Effector CD4-positive, alpha-beta T cell (primary cell): ENCODE results near the gene CCL11.

ENCODE experiments used
- DNase-seq: peaks from one replicate; pipeline ENCODE4 v3.0.0-alpha.2; 2020

The CCL11 gene

DNA sequence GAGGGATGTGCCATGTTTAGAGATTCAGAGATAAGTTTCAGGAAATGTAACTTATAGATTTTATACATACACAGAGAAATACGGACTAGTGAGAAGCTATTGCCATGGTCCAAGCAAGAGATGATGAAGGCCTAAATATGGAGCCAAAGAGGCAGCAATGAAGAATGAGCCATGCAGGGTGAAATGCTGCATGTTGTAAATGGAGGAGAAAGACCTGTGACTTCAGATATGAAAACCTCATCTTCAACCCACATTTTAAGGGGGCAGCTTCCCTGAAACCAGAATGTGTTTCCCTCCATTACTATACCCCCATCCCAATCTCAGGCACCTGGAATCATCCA, 27.6 kb upstream of the CCL11 start:
- DNase-seq, result no peak

DNA sequence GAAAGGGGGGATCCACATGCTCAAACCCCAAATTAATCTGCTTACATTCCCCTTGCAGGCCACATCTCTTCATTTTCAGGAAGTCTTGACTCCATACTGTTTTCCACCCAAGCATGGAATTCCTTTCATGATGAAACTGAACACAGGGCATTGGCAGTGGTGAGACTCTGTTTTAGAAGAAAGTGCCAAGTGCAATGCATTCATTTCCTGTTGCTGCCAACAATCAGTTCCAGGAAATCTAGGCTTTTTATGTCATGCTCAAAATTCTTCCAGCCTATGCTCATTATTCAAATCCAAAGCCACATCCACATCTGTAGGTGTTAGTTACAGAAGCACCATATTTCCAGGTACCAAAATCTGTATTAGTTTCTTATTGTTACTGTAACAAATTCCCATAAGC, 26.4 kb upstream of the CCL11 start:
- DNase-seq, result no peak

DNA sequence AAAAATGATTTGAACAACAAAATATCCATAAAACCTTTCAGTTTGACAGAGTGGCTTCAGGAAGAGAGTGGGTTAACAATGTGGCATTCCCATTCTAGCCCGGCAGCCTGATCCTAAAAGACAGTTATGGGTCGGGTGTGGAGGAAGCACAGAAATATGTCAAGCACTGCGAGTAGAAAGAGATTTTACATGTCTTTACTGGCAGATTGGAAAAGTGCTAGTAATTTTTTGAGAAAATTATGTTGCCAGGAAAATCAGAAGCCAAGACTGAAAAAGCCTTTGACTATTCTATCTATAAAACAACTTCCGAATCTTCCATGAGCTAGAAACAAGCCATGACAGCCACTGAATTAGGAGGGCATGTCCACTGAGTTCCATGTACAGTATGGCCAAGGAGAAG, 24.7 kb upstream of the CCL11 start:
- no peak for DNase-seq

DNA sequence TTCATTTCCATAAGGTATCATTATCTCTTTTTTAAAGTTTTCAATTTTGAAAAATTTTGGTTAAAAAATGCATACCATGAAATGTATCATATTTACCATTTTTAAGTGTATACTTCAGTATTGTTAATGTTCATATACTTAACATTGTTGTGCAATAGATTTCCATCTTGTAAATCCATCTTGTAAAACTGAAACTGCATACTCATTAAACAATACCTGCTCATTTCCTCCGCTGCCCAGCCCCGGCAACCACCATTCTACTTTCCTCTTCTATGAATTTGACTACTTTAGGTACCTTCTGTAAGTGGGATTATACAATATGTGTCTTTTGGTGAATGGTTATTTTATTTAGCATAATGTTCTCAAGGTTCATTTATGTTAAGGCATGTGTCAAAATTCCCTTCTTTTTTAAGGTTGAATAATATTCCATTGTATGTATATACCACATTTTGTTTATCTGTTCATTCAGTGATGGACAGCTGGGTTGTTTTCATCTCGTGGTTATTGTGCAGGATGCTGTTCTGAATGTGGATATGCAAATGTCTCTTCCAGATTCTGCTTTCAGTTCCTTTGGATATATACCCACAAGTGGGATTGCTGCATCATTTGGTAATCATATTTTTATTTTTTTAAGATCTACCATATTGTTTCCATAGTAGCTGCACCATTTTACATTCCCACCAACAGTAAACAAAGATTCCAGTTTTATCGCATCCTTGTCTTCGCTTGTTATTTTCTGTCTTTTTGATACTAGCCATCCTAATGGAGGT, 23.8 kb upstream of the CCL11 start:
- no peak for DNase-seq

DNA sequence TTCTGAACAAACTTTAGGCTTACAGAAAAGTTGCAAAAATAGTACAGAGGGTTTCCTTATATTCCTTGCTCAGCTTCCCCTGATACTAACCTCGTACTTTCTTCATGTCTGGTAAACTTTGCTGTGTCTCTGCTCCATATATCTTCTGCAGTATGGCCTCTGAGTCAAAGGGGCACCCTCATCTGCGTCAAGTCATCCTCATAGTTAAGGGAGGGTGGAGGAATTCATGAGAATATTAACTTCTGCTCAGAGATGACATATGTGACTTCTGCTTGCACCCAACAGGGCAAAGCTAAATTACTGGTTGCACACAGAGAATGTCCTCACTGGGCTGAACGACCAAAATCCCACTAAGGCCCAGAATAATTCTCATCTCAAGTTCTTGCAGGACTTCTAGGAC, 19.8 kb upstream of the CCL11 start:
- no peak for DNase-seq

DNA sequence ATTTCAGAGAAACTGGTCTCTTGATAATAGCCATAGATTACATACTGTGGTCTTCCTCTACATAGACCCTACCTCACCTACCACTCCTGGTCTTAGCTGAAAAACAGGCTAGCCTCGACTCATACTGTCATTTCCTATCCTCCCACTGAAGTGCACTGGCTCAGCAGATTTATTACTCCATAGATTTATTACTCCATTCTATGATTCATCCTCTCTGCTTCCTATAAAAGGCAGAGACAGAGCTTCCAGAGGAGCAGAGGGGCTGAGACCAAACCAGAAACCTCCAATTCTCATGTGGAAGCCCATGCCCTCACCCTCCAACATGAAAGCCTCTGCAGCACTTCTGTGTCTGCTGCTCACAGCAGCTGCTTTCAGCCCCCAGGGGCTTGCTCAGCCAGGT, 15.6 kb upstream of the CCL11 start, which contains the start of gene CCL7:
TSS of gene CCL7 (plus strand) at position 253 of the 400 bp plus-strand sequence. CDS start at position 323, 70 bp downstream.
- no peak for DNase-seq

DNA sequence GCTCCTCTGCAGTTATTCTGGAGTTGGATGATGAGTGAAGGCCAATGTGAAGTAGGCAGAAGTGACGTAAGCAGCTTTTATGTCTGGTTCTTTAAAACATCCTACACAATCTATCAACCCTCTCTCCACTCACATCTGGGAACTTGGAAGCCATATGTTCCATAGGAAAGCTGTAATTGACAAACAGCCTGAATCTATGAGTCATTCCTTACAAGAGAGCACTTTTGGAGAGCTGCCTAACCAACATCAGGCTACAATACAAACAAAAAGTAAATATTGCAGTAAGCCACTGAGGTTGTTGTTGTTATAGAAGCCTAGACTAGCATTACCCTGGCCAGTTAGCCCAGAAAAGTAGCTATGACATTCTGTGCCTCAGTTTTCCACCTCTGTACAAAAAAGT, 9.7 kb upstream of the CCL11 start:
- no peak for DNase-seq

DNA sequence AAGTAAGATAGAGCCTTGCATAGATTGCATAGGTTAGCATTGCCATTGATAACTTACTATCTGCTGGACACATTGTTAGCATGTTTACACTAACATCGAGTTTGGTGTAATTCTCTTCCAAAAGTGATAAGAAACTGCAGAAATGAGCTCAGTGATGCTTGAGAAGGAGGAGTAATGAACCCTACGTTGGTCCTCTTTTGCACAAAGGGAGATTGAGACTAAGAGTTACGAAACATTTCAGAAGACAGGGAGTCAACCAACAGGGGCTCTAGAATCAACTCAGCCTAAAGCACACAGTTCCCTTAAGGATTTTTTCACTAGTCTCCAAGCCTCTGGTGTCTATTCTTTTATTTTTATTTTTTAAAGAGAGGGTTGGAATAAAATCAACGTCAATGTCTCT, 8.7 kb upstream of the CCL11 start:
- no peak for DNase-seq

DNA sequence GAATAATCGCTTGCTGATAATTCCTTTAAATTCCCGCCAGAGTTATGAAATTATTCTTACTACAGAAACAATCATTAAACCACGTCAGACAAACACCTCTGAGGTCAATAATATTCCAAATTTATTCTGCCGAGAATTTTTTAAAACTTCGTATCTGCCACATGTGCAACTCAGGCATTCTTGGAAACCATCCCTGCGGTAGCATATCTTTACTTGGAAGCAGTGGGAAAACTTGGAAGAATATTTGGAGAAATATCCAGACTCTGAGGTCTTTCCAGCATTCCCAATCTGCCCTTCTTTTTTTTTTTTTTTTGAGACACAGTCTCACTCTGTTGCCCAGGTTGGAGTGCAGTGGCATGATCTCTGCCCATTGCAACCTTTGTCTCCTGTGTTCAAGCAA, 2.0 kb upstream of the CCL11 start:
- DNase-seq, result no peak

DNA sequence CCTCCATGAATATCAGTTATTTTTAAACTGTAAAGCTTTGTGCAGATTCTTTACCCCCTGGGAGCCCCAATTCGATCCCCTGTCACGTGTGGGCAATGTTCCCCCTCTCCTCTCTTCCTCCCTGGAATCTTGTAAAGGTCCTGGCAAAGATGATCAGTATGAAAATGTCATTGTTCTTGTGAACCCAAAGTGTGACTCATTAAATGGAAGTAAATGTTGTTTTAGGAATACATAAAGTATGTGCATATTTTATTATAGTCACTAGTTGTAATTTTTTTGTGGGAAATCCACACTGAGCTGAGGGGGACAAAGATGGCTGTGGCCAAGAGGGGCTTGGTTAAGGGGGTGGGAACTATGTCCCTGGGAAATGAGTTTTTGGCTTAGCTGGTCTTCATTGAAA, 2.3 kb downstream of the CCL11 start:
- DNase-seq, result no peak

DNA sequence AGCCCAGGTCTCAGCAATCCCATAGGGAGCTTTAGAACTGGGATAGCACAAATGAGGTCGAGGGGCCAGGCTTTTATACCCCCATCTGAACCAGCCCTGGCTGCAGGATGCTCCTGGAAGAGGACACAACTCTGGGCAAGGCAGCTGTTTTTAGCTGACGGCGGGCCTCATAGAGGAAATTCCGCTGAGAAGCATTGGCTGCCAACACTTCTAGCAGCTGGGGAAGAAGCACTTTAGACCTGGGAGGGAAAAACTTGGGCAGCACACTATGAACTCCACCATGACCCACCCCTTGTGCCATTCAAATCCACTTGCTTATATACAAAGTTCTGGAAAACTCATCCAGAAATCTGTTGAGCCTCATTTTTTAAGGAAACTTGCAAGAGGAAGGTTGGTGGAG, 5.0 kb downstream of the CCL11 start:
- no peak for DNase-seq

DNA sequence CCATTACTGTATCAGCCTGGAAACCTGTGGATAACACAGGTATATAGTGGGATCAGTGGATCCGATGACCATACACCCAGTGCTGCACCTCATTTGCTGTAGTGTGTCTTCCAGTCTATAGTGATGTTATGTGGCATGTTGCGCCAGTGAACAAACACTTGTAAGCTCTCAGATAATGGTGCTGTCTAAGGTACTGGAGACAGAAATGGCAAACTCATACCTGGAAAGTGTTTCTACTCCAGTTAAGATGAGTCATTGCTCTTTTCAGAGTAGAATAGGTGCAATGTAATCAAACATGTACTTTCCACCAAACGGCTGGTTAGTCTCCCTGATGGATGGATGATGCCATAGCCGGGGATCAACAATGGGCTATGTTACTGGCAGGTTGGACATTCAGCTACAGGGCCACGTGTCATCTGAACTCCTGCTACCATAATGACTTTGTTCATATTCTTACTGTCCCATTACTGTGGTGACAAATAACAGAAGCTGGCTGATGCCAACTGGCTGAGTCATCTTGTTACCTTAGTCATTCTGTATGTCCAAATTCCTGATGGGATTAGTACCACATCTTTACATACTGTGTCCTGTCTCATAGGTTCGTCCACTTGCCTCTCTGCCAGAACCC, 6.3 kb downstream of the CCL11 start:
- no peak for DNase-seq

DNA sequence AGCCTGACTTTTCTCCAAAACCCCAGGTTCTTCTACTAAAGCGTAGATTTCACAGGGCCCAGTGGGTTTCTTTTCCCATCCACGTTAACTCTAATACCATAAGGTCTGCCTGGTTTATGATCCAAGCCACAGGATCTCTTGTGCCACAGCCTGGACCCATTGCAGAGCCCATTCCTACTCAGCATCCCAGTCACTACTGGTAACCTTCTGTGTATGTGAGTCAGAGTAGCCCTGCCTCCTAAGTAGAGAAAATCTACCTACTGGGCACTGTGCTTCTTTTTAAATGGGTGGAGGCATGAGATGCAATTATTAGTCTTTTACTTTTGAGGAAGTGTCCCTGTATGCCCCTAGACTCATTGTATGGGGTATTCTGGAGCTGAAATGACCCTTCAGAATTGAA, 13.5 kb downstream of the CCL11 start:
- DNase-seq, result no peak

DNA sequence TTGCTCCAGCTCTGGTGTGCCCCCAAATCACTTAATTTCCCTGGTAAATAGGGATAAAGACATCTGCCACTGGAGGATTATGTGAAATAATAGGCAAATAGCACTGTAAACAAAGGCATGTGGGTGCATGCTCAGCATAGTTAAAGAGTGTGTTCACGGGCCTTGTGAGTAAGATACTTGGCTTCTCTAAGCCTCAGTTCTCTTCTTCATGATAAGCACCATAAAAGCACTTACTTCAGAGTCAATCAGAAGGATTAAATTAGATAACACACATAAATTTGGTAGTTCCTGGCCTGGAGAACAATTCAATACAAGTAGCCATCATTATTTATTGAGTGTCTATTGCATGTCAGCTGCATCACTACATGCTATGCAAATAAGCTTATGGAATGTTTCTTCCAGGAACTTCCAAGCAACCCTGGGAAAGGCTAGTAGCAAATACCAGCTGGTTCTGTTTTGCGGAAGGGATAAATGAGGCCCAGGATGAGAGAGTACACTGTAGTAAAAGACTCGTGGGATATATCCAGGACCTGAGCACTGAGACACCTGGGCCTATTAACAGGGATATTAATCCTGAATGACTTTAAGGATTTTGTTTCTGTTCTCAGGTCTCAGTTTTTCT, 14.5 kb downstream of the CCL11 start:
- DNase-seq, result no peak

DNA sequence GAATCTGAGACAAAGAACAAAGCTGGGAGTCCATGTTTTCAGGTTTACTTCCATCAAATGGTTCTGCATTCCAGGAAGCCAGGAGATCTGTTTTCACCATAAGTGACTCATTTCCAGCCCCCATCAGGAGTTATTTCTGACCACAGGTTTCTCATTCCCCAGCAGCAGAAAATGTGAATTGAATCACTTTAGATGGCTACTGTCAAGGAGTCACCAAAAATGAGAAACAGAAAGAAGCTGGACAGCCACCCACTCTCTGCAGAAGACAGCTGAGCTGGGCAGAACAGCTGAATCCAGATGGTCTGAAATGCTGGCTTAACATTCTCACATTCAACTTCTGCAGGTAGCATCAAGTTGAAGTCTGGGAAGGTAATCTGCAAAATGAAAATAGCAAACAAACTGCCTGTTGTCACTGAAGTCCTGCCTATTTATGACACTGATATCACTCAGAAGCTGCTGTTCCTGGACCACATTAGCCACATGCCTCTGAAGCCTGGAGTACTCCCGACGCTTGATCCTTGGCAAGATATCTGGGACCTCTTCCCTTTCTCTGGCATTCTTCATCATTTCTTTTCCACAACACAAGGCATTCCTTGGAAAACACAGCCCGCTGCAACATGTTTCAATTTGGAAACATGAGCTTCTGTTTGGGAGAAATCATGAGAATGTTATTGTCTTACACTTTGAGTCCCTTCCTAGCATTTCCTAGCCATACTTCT, 15.3 kb downstream of the CCL11 start:
- no peak for DNase-seq

DNA sequence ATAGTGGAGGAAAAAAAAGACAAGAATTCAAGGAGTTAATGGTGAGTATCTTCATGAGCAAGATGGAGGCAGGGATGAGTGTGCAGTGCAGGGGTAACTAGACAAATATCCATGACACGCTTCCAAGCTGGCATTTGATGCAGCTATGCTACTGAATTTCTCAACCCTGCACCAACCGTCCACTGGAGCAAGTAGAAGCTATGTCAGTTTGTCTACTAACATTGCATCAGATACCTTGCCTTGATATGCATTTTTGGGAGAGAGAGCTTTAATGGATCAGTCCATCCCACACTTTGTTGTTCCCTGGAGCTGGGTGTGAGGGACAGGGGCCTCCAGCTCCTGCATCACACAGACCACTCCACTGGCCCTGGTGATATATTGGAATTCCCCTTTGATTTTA, 16.4 kb downstream of the CCL11 start:
- DNase-seq, result no peak

DNA sequence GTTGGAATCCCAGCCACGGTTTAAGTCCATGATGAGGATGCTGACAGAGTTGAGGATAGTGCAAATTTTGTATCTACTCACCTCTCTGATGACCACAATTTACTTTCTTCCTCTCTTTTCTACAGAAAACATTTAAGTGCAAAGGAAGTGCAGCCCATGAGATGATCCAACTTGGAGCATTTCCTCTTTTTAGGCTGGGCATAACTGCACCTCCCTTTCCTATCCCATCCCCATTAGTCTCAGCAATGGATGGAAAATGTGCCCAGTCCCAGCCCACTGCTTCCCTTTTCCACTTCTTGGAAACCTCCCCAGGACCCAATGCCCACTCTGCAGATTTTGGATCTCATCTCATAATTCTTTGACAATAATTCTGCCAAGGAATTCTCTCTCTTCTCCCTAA, 17.1 kb downstream of the CCL11 start:
- no peak for DNase-seq

DNA sequence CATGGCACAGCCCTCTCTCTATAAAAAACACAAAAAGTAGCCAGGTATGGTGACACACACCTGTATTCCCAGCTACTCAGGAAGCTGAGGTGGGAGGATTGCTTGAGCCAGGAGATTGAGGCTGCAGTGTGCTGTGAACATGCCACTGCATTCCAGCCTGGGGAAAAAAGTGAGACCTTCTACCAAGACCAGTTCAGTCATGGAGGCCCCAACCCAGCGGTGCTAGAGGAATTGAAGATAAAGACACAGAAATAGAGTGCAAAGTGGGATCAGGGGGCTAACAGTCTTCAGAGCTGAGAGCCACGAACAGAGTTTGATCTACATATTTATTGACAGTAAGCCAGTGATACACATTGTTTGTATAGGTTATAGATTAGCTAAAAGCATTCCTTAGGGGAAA, 18.1 kb downstream of the CCL11 start:
- DNase-seq, result no peak

DNA sequence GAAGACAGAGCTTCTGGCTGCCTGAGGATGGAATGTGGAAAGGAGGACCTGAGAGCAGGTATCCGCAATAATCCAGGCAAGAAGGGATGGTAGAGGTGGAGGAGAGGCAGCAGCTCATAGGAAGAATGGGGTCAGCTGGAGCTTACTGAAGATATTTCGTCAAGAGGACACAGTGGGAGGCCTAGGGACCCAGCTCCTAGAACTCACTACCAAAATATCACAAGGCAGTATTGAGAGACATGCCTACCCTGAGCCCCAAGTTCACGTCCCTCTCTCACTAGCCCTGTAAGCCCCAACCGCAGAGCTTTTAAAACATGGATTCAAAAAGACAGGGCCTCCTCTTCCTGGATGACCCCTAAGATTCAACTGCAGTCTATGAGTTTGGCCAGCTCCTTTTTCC, 19.5 kb downstream of the CCL11 start:
- no peak for DNase-seq

DNA sequence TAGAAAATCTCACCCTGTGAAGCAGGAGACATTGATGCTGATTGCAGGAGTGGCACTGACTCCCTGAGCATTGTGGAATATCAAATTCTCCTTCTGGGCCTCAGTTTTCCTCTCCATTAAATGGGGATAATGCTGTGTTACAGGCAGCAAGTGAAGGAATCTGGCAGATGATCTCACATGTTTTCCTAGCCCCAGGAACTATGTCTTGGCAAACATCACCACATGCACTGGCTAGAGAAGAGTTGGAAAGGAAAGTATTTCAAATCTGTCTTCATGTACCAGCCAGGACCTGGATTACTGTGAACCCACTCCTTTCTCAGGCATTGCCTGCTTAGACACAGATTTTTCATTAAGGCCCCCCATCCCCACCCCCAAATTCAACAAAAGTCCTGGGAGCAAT, 20.1 kb downstream of the CCL11 start:
- DNase-seq, result no peak

DNA sequence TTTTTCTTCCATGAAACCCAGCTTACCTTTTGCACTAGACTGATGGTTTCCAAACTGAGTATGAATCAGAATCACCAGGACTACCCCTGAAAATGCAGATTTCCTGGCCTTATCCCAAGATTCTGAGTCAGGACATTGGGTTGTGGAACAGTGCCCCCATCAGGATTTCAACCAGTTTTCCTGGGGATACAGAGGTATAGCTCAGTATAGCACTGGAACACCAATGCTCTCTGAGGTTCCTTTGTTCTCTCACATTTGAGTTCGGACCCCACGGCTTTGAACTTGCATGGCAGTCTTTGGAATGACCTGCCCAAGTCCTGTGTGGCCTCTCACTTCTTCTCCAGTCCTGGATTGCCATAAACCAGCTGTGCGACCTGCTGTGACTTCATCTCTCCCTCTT, 20.9 kb downstream of the CCL11 start:
- DNase-seq, result no peak

DNA sequence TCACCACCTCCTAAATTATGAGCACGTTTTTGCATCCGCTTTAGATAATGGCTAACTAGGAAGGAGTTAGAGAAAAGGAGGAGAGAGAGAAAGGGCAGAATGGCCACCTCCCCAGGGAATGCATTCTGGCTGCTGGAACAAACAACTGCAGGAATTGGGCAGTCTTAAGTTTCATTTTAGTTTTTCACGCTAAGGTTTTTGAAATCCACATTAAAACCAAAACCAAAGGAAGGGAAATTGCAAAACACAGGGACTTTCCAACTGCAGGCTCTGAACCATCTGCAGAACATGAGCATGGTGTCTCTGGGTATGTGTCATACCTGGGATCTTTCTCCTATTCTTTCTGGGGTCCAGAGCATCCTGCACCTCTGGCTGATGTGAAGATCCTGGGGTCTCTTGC, 21.6 kb downstream of the CCL11 start:
- DNase-seq, result no peak

DNA sequence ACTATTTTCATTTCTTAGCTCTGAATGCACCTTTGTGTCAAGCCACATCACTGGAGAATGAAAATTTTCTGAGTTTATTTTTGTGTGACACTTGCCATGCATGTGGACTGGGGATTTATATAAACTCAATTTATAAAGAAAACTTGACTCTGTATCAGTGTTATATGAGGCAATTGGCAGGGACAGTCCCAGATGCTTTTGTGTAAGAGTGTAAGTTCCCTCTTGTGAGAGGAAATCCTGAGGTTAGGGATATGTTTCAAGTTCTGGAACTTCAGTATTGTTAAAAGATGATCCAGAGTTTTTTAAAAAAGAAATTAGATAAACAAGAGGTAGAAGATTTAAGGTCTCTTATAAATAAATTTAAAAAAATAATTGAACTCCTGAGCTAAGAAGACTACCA, 22.8 kb downstream of the CCL11 start:
- no peak for DNase-seq

DNA sequence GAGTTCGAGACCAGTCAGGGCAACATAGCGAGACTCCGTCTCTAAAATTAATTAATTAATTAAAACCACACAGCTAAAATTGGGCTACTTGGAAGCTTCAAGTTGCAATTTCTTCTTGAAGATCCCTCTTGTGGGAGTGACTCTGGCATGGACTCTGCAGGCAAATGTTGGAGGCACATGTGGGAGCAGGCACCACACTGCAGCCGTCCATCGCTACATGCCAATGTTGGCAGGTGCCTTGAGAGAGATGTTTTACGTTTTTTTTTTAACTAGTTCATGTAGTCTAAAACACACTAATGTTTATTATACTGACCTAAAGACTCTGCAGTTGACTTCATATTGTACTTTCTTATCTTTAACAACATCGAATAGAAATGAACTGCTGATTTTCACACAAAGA, 25.7 kb downstream of the CCL11 start:
- no peak for DNase-seq
